HG03196 (cell line): ENCODE results near the gene CDKN2B-AS1.

Experiments used
- ATAC-seq: cut with Tn5 transposase; IDR thresholded peaks from one replicate; pipeline ENCODE4 v1.9.1; 2021; ENCODE audit not compliant: unreplicated experiment

Gene CDKN2B-AS1

GRCh38 chr9:22116758-22117157, 122.2 kb downstream of the CDKN2B-AS1 start:
- ATAC-seq, result no peak

GRCh38 chr9:22117511-22118384, 123.2 kb downstream of the CDKN2B-AS1 start:
- ATAC-seq, result no peak

- ATAC-seq, result no peak
Measured at GRCh38 chr9:22118810-22119521, 124.4 kb downstream of the CDKN2B-AS1 start.

GRCh38 chr9:22119522-22120158, 125.0 kb downstream of the CDKN2B-AS1 start:
- ATAC-seq, result no peak

- no peak for ATAC-seq
Measured at GRCh38 chr9:22120159-22120549, 125.6 kb downstream of the CDKN2B-AS1 start.

GRCh38 chr9:22120595-22120994, 126.0 kb downstream of the CDKN2B-AS1 start:
- ATAC-seq, result no peak

GRCh38 chr9:22124263-22125011, 129.8 kb downstream of the CDKN2B-AS1 start:
- ATAC-seq, result no peak

GRCh38 chr9:22129133-22129532, 134.5 kb downstream of the CDKN2B-AS1 start:
- no peak for ATAC-seq

- ATAC-seq, result no peak
Measured at GRCh38 chr9:22129633-22130032, 135.0 kb downstream of the CDKN2B-AS1 start.

GRCh38 chr9:22131817-22132216, 137.2 kb downstream of the CDKN2B-AS1 start:
- ATAC-seq, result no peak

- ATAC-seq, result no peak
Measured at GRCh38 chr9:22134390-22134789, 139.8 kb downstream of the CDKN2B-AS1 start.

- no peak for ATAC-seq
Measured at GRCh38 chr9:22136461-22137096, 142.0 kb downstream of the CDKN2B-AS1 start.

GRCh38 chr9:22138956-22139660, 144.5 kb downstream of the CDKN2B-AS1 start:
- no peak for ATAC-seq

GRCh38 chr9:22141908-22142307, 147.3 kb downstream of the CDKN2B-AS1 start:
- ATAC-seq, result no peak

GRCh38 chr9:22142671-22143070, 148.1 kb downstream of the CDKN2B-AS1 start:
- no peak for ATAC-seq

- no peak for ATAC-seq
Measured at GRCh38 chr9:22143799-22144625, 149.4 kb downstream of the CDKN2B-AS1 start.

GRCh38 chr9:22146604-22147003, 152.0 kb downstream of the CDKN2B-AS1 start:
- no peak for ATAC-seq

- no peak for ATAC-seq
Measured at GRCh38 chr9:22147813-22148527, 153.4 kb downstream of the CDKN2B-AS1 start.
